Measurements from ENCODE around the gene DOLPP1.

DOLPP1 gene

DNA sequence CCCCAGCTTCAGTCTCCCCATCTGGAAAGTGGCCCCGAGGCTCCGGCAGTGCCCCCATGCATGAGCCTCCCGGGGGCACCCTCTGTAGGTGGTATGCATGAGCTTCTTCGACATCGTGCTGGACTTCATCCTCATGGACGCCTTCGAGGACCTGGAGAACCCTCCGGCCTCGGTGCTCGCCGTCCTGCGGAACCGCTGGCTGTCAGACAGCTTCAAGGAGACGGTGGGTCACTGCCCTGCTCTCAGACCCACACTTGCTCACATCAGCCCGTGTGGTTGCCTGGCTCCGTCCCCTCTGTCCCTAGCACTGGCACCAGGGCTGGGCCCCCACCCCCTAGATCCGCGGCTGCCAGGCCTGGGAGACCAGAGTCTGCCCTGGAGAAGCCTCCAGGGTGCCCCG is 12.8 kb upstream of the DOLPP1 start:
- no peak for DNase-seq

DNA sequence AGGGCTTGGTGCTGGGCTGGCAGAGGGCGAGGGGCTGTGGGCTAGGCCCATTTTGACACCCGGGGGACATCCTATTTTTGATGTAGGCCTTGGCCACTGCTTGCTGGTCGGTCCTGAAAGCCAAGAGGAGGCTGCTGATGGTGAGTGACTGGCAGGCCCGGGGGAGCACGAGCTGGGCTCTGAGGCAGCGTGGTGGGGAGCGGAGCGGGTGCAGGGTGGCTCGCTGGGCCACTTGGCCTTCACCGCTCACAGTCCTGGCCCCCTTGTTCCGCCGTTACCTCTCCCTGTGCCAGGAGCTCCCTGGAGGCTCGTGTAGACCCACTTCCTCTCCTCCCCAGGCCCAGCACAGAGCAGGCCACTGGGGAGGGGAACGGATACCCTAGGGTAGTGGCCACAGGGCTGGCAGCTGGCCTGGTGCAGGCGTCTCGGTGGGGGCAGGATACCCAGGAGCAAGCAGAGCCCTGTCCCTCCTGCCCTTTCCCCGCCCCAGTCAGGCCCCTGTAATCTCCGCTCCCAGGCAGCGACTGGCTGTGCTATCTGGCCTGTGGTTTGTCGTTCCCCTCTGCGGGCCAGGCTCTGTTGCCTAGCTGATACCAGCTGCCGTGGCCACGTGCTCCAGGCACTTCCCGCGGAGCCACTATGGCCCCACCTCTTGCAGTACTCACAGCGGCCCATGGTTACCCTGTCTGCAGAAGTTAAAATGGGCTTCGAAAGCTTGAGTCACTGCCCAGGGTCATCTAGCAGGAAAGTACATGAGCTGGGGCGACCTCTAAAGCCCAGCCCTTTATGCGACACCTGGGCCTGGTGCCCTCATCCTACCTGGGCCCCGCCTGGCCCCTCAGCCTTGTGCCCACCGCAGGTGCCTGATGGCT is 11.7 kb upstream of the DOLPP1 start:
- peak; percentile 46 for DNase-seq

DNA sequence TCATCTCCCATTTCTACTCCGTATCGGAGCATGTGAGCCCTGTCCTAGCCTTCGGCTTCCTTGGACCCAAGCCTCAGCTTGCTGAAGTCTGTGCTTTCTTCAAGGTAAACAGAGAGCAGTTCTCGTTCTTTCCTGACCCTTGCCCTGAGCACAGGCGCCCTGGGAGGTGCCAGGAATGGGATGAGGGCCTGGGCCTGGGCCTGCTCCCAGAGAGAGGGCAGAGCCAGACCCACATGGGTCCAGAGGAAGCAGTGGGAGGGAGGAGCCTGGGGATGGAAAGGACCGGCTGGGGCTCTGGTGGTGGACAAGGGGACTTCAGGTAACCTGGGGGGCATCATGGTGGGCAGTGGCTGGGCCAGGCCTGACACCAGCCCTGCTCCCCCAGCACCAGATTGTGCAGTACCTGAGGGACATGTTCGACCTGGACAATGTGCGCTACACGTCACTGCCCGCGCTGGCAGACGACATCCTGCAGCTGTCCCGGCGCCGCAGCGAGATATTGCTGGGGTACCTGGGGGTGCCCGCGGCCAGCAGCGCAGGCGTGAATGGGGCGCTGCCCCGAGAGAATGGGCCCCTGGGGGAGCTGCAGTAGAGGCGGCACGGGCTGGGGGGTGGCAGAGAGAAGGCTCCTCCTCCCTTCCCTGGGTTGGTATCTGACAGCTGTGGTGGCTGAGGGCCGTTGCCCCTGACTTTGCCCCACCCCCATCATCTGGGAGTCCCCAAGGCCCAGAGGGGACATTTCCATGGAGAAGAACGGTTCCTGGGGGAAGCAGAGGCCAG is 10.9 kb upstream of the DOLPP1 start:
- no peak for DNase-seq

DNA sequence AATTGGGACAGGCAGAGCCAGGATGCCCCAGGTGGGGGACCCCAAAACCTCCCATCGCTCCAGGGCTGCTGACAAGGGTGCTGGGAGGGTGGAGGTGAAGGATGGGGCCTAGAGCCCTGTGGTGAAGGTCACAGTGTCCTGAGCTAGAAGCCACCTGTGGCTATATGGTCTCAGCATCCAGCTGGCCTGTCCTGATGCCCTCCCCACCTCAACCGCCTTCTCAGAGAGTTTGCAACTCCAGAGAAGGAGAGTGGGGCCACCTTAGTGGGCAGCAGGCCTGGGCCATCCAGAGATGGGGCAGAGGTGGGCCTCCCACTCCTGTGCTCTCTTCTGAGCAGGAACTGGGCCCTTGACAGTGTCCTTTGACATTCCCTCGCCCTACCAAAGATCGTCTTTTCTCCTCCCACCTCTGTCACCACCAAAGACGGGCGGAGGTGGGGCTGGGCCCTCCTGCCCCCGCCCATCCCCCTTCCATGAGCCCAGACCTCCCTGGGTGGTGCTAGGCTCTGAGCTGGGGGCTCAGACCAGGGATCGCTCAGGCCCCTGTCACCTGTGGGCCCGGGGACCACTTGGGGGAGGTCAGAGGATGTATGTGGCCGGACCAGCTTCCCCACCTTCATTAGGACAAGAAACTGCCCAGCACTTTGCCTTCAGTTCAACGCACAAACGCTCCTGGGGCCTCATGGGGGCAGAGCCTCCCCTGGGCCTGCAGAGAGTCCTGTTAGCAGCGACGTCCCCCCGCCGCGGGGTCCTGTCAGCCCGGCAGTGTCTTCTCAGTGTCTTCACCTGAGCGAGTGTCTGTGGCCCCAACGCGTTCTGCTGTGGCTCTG is 10.0 kb upstream of the DOLPP1 start:
- DNase-seq, result no peak

DNA sequence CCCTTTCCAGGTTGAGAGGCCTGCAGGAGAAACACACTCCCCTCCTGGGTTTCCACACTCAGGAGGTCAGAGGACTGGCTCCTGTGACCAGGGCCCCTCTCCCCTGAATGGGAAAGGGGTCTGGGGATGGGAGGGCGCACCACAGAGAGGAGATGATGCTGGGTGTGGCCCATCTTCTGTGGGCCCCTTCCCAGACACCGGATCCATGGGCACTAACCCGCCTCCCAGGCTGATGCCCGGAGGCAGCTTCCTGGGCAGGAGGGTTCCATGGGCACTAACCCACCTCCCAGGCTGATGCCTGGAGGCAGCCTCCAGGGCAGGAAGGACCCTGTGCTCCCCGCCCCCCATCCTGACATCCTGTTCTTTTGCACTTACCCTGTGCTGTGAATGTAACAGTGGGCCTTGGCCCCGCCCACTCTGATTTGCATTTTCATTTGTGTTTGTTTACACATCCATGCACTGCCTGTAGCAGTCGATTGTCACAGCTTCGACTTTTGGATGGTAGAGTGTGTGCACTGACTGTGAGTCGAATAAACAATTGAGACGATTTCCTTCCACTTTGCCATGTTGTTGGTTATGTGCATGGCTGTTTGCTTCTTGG is 9.3 kb upstream of the DOLPP1 start:
- no peak for DNase-seq

DNA sequence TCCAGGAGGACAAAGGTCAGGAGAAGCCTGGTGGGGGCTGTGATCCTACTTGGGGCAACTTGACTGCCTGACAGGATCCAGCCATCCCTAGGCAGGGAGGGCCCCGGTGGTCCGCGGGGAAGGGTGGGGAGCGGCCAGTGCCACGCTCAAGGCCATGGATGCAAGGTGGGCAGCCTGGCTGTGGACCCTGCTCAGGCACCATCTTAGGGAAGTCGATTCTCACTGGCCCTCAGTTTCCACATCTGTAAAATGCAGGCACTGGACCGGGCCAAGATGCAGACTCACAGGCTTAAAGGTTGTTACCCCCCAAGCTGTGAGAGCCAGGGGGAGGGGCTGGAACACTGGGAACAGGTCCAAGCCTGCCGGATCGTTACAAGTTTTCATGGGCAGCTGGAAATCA is 8.7 kb upstream of the DOLPP1 start:
- no peak for DNase-seq

DNA sequence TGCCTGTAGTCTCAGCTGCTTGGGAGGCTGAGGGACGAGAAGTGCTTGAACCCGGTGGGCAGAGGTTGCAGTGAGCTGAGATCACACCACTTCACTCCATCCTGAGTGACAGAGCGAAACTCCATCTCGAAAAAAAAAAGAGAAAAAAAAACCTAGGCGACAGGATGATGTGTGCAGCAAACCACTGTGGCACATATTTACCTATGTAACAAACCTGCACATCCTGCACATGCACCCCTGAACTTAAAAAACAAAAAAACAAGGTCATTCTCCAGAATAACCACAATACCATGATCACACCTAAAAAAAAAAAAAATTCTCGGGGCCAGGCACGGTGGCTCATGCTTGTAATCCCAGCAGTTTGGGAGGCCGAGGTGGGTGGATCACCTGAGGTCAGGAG is 7.5 kb upstream of the DOLPP1 start:
- DNase-seq, result no peak

DNA sequence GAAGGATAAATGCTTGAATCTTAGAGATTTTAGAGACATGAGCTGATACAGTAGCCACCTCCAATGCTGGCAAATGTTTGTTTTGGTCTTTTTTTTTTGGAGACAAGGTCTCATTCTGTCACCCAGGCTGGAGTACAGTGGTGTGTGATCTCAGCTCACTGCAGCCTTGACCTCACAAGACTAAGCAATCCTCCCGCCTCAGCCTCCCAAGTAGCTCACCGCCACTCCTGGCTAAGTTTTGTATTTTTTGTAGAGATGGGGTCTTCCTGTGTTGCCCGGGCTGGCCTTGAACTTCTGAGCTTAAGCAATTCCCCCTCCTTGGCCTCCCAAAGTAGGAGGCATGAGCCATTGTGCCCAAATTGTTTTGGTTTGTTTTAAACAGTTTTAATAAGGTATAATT is 6.8 kb upstream of the DOLPP1 start:
- no peak for DNase-seq

DNA sequence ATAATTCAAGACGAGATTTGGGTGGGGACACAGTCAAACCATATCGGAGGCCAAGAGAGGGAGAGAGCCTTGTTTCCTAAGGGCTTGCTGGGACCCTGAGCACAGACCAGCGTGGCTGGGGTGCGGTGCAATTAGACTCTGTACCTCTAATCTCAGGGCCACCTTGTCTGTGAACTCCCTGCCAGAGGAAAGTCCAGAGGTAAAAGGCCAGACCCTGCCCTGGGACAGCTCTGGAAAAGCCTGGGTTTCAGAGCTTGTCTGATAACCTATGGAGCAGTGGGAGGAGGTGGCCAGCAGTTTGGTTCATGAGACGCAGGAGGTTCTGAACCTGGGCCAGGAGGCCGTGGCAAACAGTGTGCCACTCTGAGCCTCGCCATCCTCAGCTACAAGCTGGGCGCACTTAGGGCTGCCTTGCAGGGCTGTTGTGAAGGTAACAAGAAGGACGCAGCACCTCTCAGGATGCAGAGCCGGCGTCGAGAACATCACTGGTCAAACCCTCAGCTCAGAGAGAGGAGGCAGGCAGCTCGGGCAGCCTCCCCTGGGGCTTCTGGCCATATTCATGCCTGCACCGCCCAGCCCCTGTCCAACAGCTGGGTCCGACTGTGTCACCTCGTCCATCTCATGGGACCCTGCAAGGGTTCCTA is 4.8 kb upstream of the DOLPP1 start:
- no peak for DNase-seq

DNA sequence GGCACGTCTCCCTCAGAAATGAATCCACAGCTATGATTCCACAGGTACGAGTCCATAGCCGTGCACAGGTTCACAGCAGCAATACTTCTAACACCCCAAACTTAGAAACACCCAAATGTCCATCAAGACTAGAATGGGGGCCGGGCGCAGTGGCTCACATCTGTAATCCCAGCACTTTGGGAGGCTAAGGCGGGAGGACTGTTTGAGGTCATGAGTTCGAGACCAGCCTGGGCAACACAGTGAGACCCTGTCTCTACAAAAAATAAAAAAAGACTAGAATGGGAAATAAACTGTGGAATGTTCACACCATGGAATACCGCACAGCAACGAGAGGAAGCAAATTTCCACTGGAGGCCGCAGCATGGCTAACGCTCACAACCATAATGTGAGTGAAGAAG is 4.3 kb upstream of the DOLPP1 start:
- DNase-seq, result no peak

DNA sequence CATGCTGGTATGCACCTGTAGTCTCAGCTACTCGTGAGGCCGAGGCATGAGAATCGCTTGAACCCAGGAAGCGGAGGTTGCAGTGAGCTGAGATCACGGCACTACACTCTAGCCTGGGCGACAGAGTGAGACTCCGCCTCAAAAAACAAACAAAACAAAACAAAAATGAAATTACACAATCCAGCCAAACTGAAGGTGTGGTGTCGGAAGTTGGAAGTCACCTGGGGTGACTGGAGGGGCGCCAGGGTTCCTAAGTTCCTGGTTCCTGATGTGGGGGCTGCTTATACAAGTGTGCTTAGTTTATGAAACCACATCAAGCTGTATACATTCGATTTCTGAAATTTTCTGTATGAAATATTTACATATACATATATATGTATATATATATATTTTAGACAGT is 3.7 kb upstream of the DOLPP1 start:
- DNase-seq, result no peak

DNA sequence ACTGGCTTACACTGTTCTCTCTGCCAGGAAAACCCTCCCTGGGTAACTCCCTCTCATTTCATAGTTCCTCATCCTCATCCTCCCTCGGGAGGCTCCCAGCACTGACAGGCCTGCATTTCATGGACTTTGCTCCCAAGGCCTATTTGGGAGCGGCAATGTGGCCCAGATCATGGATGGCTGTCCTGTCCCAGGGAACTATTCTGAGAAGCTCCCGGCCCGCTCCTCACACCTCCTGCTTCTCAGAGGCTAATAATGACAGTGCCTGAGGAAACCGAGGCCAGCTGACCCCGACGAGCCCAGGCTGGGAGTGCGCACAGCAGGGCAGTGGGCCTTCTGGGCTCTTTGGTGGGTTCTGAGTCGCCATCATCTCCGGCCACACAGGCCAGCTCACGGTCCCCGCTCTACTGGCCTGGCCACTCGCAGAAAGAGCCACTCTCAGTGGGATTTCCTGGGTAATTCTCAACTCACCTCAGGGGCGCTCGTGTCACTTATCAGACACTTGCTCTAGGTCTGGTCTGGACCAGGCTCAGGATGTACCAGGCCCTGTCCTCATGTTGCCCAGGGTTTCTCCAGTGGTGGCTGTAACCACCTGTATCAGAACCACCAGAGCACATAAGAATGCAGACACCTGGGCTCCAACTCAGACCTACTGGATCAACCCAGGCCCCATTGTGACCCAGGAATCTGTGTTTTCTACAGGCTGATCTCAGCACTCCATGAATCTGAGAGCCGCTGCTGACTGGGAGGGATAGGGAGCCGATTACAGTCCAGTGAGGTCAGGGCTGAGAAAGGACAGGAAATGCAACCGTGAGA is 2.0 kb upstream of the DOLPP1 start:
- DNase-seq, result no peak

DNA sequence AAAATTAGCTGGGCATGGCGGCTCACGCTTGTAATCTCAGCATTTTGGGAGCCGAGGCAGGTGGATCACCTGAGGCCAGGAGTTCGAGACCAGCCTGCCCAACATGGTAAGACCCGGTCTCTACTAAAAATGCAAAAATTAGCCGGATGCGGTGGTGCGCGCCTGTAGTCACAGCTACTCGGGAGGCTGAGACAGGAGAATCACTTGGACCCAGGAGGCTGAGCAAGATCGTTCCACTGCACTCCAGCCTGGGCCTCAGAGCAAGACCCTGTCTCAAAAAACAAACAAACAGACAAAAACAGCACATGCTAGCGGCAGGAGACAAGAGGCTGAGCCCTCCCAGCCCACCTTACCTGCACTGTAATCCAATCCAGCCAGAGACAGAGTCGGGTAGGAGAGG is 1.1 kb upstream of the DOLPP1 start:
- no peak for DNase-seq

DNA sequence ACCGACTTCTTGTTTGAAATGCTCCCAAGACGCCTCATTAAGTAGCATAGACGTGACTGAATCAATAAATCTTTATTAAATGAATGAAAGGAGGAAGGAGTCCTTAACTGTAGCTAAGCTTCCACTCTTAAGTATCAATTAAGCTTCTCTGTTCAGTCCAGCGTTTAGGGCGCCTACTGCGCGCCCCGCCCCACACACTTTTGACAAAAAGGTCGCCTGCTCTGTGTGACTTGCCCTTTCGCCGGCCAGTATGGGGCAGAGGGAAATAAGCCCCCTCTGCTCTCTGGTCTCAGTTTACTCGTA is 662 bp upstream of the DOLPP1 start:
- DNase-seq, result no peak

DNA sequence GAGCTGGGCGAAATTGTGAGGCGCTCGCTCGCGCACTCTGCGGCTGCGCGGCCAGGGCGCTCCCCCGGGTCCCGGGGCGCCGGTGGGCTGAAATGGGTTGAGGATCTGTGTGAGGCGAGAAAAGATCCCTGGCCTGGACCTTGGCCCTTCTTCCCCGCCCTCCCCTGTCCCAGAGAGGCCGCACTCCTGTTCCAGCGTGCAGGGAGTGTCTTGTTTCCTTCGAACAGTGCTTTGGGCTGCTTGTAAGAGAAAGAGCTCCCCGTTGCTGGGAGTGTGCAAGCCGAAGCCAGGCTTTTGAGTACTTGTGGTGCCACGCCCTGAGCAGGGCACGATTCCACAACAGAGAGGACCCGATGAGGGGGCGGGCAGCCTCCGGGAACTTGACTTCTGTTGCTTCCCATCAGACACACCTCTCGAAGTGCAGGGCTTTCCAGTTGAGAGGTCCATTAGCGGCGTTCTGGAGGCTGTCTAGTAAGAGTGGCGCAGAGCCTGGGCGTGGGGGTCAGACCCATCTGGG is 535 bp downstream of the DOLPP1 start:
- DNase-seq, result no peak

DNA sequence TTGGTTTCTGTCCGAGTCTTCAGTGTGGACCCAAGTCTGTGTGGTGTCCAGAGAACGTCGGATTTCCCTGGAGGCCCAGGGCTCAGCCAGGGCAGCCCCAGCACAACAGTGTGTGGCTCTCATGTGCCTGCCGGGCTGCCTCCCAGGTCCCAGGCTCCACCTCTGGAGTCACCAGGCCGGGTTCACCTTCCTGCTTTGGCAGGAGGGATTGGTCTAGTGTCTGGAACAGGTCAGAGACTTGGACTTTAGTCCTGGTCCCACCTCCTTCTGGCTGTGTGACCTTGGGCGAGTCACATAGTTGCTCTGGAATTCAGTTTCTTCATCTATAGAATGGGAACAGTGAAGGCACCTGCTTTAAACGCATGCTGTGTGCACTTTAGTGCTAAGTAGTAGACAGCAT is 3.2 kb downstream of the DOLPP1 start:
- no peak for DNase-seq

DNA sequence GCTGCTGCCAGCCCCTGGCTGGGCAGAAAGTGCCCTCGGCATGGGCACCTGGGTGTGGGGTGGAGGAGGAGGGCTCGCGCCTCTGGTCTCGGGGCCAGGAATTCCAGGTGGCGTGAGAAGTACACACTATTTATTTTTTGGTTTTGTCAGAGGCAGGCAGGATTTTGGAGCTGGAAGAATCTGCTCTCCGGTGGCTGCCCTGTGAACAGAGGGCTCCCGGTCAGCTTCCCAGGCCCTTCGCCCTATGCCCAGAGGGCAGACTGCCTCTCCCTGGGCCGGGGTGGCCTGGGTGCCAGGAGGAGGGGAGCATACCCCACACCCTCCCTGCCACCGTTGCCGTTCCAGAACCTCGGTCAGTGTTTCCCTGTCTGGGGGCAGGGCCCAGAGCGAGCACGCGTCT is 8.3 kb downstream of the DOLPP1 start:
- no peak for DNase-seq

DNA sequence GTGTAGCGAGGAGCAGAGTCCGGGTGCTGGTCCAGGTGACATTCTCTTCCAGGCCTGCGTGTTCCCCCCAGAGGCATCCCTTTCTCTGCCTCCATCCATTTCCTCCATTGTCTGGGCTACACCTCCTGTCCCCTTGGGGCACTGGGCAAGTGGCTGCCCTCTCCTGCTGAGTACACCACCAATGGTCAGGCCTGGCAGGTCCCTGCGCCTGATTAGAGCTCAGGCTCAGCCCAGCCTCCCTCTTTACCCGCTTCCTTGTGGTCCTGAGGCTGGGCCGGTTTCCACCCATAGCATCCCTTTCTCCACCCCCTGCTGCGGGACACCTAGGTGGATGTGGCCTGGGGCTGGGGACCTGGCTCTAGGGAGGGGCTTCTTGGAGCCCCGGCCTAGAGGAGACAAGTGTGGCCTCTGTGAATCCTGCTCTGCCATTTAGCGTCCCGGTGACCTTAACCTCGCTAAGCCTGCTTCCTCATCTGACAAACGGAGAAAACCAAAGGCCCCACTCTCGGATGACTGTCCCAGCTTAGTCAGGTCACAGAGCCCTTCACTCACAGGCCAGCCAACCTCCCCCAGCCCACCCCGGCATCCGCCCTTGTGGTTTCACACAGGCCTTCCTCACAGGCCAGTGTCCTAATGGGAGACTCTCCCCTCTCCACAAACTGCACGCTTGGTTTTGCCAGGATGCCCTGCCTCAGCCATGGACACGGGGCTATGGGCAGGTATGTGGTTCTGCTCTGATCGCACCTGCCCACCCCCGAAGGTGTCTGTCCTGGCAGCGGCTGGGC is 12.9 kb downstream of the DOLPP1 start:
- no peak for DNase-seq

DNA sequence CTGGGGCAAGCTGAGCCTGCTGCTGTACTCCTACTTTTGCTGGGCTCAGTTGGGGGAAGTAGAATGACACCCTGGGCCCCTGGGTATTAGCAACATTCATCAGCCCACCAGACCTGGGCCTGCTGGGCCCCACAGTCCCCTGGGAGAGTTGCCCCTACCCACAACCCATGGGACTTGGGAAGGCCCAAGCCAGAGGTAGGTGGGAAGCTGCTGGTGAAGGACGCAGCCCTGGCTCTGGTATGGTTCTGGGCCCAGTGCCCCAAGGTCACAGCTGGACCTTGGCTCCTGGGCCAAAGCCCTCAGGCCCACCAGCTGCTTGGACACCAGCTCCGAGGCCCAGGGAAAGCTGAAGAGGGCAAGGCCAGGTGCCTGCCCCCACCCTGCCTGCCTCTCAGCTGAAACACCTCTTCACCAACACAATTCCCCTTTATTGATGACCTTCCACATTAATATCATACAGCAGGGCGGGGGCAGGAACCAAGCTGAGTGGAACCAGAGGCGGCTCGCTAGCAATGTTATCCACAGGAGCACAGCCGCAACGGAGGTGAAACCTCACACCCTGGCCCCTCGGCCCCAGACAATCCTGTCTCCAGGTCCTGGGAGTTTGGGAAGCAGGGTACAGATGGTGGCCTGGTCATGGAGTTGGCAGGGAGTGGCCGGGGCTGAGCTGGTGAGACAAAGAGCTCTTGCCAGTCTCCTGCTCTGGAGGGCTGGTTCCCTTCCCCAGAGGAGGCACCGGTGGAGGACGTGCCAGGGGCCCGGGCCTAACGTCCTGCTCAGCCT is 13.7 kb downstream of the DOLPP1 start:
- no peak for DNase-seq

DNA sequence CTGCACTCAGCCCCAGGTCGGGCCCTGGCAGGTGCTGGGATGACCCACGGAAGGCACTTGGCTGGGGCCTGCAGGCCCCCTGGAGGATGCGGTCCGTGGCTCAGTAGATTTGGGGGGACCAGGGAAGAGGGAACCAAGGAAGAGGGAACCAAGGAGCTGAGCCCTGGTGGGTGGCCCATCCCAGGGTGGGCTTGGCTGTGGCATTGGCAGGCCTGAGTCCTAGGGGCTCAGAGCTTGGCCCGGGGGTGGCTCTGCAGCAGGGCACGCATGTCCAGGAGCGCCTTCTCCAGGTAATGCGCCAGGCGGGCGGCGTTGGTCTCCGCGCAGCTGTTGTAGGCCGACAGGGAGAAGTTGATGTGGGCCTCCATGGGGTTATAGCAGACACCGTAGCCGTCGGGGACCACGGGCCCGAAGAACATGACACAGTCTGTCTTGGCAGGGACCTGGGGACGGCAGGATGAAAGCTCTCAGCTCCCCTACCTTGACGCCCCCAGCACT is 14.3 kb downstream of the DOLPP1 start:
- DNase-seq, result no peak

Data from activated CD4-positive, alpha-beta T cell treated with anti-CD3 and anti-CD28 coated beads for 1 hour (primary cell).